OCI-LY1 (cell line): ENCODE data around the gene EHD1.

ENCODE experiments used
- H2AFZ ChIP-seq: fragments of 200-600 bp; sonication (generic), shearing (Covaris generic); 2 replicates; pipeline ENCODE4 v1.6.0; 2014; ENCODE audit warnings: antibody characterized with exemption, mild to moderate bottlenecking, low read length
- H3F3A ChIP-seq: fragments of 200-600 bp; sonication (generic), shearing (Covaris generic); 2 replicates; pipeline ENCODE4 v1.6.0; 2014; ENCODE audit warnings: mild to moderate bottlenecking, antibody characterized with exemption, low read length, moderate library complexity; ENCODE audit not compliant: insufficient read depth
- H3K27ac ChIP-seq: fragments of 200-600 bp; sonication (generic); 2 replicates; pipeline ENCODE4 v1.5.1; 2014; ENCODE audit warnings: low read length, mixed run types, mild to moderate bottlenecking, low read depth; ENCODE audit not compliant: poor library complexity, severe bottlenecking
- H3K27me3 ChIP-seq: fragments of 200-600 bp; sonication (generic); 2 replicates; pipeline ENCODE4 v1.6.0; 2014; ENCODE audit warnings: antibody characterized with exemption, mild to moderate bottlenecking, low read length, moderate library complexity; ENCODE audit not compliant: insufficient read depth
- H3K36me3 ChIP-seq: fragments of 200-600 bp; sonication (generic); 2 replicates; pipeline ENCODE4 v1.6.1; 2014; ENCODE audit warnings: mild to moderate bottlenecking, antibody characterized with exemption, low read length, moderate library complexity, mixed read lengths; ENCODE audit not compliant: insufficient read depth
- H3K4me1 ChIP-seq: fragments of 200-600 bp; sonication (generic); 2 replicates; pipeline ENCODE4 v1.5.1; 2014; ENCODE audit warnings: mild to moderate bottlenecking, low read length, moderate library complexity; ENCODE audit not compliant: insufficient read depth, severe bottlenecking
- H3K4me2 ChIP-seq: fragments of 200-600 bp; sonication (generic), shearing (Covaris generic); 2 replicates; pipeline ENCODE4 v1.6.1; 2014; ENCODE audit warnings: low read length
- H3K4me3 ChIP-seq: fragments of 200-600 bp; sonication (generic); 2 replicates; pipeline ENCODE4 v1.5.1; 2014; ENCODE audit warnings: low read length, low read depth, mild to moderate bottlenecking, mixed read lengths; ENCODE audit not compliant: poor library complexity, severe bottlenecking
- H3K79me2 ChIP-seq: fragments of 200-600 bp; shearing (Covaris generic); 2 replicates; pipeline ENCODE4 v1.6.1; 2016; ENCODE audit warnings: mixed run types, low read length, mixed read lengths; ENCODE audit not compliant: insufficient read depth
- H3K9ac ChIP-seq: fragments of 200-600 bp; sonication (generic), shearing (Covaris generic); 2 replicates; pipeline ENCODE4 v1.6.1; 2014; ENCODE audit warnings: mild to moderate bottlenecking, low read length, mixed read lengths
- H3K9me2 ChIP-seq: fragments of 200-600 bp; sonication (generic), shearing (Covaris generic); 2 replicates; pipeline ENCODE4 v1.6.1; 2014; ENCODE audit warnings: low read depth, mild to moderate bottlenecking, low read length, mixed read lengths
- H3K9me3 ChIP-seq: fragments of 200-600 bp; shearing (Covaris generic); 2 replicates; pipeline ENCODE4 v1.6.1; 2014; ENCODE audit warnings: low read length, mixed read lengths
- H4K20me1 ChIP-seq: fragments of 200-600 bp; sonication (generic), shearing (Covaris generic); 2 replicates; pipeline ENCODE4 v1.6.0; 2016; ENCODE audit warnings: mild to moderate bottlenecking, low read length; ENCODE audit not compliant: insufficient read depth
- EZH2 ChIP-seq: fragments of 200-600 bp; sonication (generic), shearing (Covaris generic); IDR thresholded peaks from 2 replicates; pipeline ENCODE4 v1.8.0; 2017; ENCODE audit warnings: borderline replicate concordance, mixed run types, mild to moderate bottlenecking, antibody characterized with exemption, low read length, moderate library complexity, mixed read lengths
- TF ChIP-seq, protein P1 (sequence below): fragments of 200-600 bp; sonication (generic), shearing (Covaris generic); IDR thresholded peaks from 2 replicates; pipeline ENCODE4 v1.5.1; 2017; ENCODE audit warnings: mild to moderate bottlenecking, antibody characterized with exemption, low read length, moderate library complexity, mixed read lengths

EHD1 gene

DNA sequence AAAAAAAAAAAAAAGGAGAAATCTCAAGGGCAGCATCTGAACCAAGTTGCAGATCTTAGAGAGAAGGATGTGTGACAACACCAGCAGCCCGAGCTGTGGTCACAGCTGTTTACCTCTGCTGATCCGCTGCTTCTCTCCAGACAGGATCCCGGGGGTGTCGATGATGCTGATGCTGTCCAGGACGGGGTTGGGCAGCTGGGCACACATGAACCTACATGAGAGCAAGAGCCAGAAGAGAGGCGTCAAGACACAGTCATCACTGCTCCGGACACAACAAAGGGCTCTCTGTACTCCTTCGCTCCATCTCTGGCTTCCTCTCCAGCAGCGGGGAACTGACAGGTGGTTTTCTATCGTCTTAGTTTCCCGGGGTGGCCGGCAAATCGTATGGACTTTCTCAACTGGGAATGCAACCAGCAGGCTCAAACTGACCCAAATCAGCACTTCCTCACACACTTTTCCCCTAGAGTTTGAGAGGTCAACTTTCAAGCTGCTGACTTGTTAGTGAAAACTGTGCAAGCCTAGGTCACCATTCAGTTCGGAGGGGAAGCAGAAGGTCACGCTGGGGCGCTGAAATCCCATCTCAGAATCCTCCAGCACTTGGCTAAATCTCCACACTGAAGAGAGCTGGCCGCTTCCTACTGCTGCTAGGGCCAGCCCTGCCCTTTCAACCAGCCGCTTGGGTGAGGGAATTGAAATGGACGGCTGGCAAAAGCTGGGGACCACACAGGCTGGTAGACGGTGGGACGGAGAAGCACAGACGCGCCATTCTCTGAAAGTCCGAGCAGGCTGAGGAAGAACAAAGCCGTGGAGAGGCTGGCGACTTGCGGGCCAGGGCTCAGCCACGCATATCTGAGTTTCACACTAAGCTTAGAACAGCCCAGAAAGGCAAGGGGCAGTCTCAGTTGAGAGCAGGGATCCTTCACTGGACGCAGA, 3.8 kb downstream of the EHD1 start:
- peaks cover 55% of the 10 kb centered on the region; the same call in 1 of the 2 replicates for H3K36me3 ChIP-seq
- H3K9me2 ChIP-seq: no peaks in the 10 kb centered on the region
- H2AFZ ChIP-seq: no peak overlapping the region
- peak overlapping the region; percentile 98 for H3K4me3 ChIP-seq
- peak overlapping the region; percentile 89 for H3K4me2 ChIP-seq
- TF ChIP-seq, protein P1, sequence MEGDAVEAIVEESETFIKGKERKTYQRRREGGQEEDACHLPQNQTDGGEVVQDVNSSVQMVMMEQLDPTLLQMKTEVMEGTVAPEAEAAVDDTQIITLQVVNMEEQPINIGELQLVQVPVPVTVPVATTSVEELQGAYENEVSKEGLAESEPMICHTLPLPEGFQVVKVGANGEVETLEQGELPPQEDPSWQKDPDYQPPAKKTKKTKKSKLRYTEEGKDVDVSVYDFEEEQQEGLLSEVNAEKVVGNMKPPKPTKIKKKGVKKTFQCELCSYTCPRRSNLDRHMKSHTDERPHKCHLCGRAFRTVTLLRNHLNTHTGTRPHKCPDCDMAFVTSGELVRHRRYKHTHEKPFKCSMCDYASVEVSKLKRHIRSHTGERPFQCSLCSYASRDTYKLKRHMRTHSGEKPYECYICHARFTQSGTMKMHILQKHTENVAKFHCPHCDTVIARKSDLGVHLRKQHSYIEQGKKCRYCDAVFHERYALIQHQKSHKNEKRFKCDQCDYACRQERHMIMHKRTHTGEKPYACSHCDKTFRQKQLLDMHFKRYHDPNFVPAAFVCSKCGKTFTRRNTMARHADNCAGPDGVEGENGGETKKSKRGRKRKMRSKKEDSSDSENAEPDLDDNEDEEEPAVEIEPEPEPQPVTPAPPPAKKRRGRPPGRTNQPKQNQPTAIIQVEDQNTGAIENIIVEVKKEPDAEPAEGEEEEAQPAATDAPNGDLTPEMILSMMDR: no peak
- no peak for TF ChIP-seq EZH2
- peaks cover 84% of the 10 kb centered on the region for H3K4me1 ChIP-seq
- peaks cover 6% of the 10 kb centered on the region; the same call in 1 of the 2 replicates for H3F3A ChIP-seq
- no peaks in the 10 kb centered on the region for H3K27me3 ChIP-seq
- H3K9me3 ChIP-seq: no peaks in the 10 kb centered on the region
- no peaks in the 10 kb centered on the region for H4K20me1 ChIP-seq
- H3K9ac ChIP-seq: peak overlapping the region; percentile 96
- H3K27ac ChIP-seq: peak overlapping the region; percentile 89
- peaks cover 29% of the 10 kb centered on the region for H3K79me2 ChIP-seq

DNA sequence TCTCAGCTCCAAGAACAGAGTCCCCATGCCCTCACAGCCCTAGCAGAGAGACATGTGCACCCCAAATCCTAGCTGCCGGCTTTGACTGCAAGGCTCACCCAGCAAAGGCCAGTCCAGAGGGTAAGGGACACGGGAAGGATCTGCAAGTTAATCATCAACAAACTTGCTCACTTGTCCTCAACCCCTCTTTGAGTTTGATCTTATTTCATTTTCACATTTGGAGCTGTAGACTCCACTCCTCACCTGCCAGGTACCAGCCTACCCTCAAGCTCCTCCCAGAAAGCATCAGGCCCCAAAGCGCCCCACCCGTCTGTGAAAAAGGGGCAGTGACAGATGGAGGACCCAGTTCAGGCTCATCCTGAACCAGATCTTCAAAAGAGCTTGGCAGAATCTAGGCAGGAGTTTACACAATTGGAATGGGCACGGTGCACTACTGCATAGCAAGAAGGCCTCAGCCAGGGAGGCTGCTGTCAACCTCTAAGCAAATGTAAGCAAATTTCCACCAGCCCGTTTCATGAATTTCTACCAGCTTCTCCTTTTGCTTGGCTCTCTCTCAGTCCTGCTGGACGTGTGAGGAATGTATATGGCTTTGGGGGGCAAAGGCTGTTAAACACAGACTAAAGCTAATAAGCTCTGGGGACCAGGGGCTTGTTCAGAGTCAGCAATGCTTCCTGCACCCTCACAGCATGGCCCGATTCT, 5.5 kb downstream of the EHD1 start:
- H3K36me3 ChIP-seq: peaks cover 64% of the 10 kb centered on the region
- H3K4me1 ChIP-seq: peaks cover 95% of the 10 kb centered on the region
- H3K4me3 ChIP-seq: peak overlapping the region; percentile 28
- no peaks in the 10 kb centered on the region for H3K9me2 ChIP-seq
- H3K4me2 ChIP-seq: peak overlapping the region; percentile 49
- no peak overlapping the region for H2AFZ ChIP-seq
- H3K27me3 ChIP-seq: no peaks in the 10 kb centered on the region
- H3K9me3 ChIP-seq: no peaks in the 10 kb centered on the region
- peaks cover 6% of the 10 kb centered on the region; the same call in 1 of the 2 replicates for H3F3A ChIP-seq
- peak overlapping the region; percentile 40; the same call in 1 of the 2 replicates for H3K9ac ChIP-seq
- TF ChIP-seq, protein P1: no peak
- no peak for TF ChIP-seq EZH2
- H3K27ac ChIP-seq: peak overlapping the region; percentile 96
- H4K20me1 ChIP-seq: no peaks in the 10 kb centered on the region
- peaks cover 33% of the 10 kb centered on the region for H3K79me2 ChIP-seq

DNA sequence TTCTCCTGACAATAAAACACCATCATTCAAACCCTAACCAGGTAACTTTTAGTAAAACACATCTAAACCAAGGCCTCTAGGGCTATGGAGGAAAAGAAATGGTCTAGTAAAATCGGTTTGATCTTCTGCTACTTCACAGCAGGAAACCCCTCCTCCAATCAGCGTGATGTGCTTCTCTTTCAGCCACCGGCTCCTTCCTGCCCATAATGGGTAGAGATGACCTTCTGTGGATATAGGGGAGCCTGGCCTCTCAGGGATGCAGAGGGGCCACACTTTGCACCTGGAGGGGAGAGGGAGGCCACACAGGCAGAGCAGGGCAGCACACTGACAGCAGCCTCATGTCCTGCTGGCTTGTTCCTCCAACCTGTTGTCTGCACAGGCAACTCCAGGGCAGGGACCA, 6.9 kb downstream of the EHD1 start:
- Histone ChIP-seq H3K9me2 (no peaks in the 10 kb centered on the region), H2AFZ (no peak overlapping the region), H3K79me2 (peaks cover 22% of the 10 kb centered on the region), H3K9me3 (no peaks in the 10 kb centered on the region), H3F3A (peaks cover 6% of the 10 kb centered on the region; the same call in 1 of the 2 replicates), H4K20me1 (no peaks in the 10 kb centered on the region), H3K9ac (peak overlapping the region; percentile 70), H3K27me3 (no peaks in the 10 kb centered on the region), H3K36me3 (peaks cover 69% of the 10 kb centered on the region), H3K4me2 (peak overlapping the region; percentile 70), H3K27ac (peak overlapping the region; percentile 96), H3K4me1 (peaks cover 93% of the 10 kb centered on the region), H3K4me3 (peak overlapping the region; percentile 51)
- no peak for TF ChIP-seq EZH2
- TF ChIP-seq, protein P1: no peak
